Thymus (tissue), 11 donors: ENCODE data around the gene EFNB3. TPM values are rescaled to one million over a fixed set of nuclear protein-coding genes. Genes with fewer than 3 reads are reported as not detected.

ENCODE experiments used
- DNase-seq, 9 donors: peaks; one replicate each; pipeline ENCODE4 v3.0.0-alpha.2; 2013; ENCODE audit warnings: low spot score in 9 of 9, low read depth in 6 of 9, missing footprints in 1 of 9
- H3K27ac ChIP-seq, 2 donors: one replicate each; pipeline ENCODE4 v1.5.1; 2013; ENCODE audit warnings: control low read depth in 1 of 2, low read depth in 1 of 2, low read length in 1 of 2, mild to moderate bottlenecking in 1 of 2, moderate library complexity in 1 of 2
- H3K27me3 ChIP-seq, 2 donors: one replicate each; pipeline ENCODE4 v1.5.1; 2013; ENCODE audit warnings: low read length in 1 of 2; ENCODE audit not compliant: control insufficient read depth in 2 of 2, insufficient read depth in 1 of 2
- H3K36me3 ChIP-seq, 2 donors: one replicate each; pipeline ENCODE4 v1.5.1; 2013; ENCODE audit warnings: low read length in 1 of 2, mild to moderate bottlenecking in 1 of 2, moderate library complexity in 1 of 2; ENCODE audit not compliant: control insufficient read depth in 2 of 2, insufficient read depth in 2 of 2
- H3K4me1 ChIP-seq, 2 donors: one replicate each; pipeline ENCODE4 v1.5.1; 2013; ENCODE audit warnings: low read length in 2 of 2; ENCODE audit not compliant: control insufficient read depth in 2 of 2, insufficient read depth in 2 of 2
- H3K4me3 ChIP-seq, 2 donors: one replicate each; pipeline ENCODE4 v1.5.1; 2013; ENCODE audit warnings: low read length in 2 of 2, control low read depth in 1 of 2, mild to moderate bottlenecking in 1 of 2
- H3K9me3 ChIP-seq, 2 donors: one replicate each; pipeline ENCODE4 v1.5.1; 2013; ENCODE audit warnings: low read length in 1 of 2, mild to moderate bottlenecking in 1 of 2; ENCODE audit not compliant: control insufficient read depth in 2 of 2, insufficient read depth in 1 of 2
- WGBS: extraction: QIAGEN DNeasy Blood & Tissue Kit; methylation state at CpG from one replicate; pipeline ENCODE4 v1.1.7; 2013; 5-methylcytosine and 5-hydroxymethylcytosine counted together
- polyA plus RNA-seq: library from polyadenylated mRNA; stranded (reverse); fragments of 200-250 nt; gene quantifications from one replicate; pipeline ENCODE4 v1.2.3, GENCODE V29; 2013
- total RNA-seq: library from RNA; stranded (reverse); fragments of 120-200 nt; gene quantifications from one replicate; pipeline ENCODE4 v1.2.4, GENCODE V29; 2013
- donor health status: healthy.

EFNB3 gene
- total and polyA plus RNA-seq, 2 donors: 0.52 TPM

DNA sequence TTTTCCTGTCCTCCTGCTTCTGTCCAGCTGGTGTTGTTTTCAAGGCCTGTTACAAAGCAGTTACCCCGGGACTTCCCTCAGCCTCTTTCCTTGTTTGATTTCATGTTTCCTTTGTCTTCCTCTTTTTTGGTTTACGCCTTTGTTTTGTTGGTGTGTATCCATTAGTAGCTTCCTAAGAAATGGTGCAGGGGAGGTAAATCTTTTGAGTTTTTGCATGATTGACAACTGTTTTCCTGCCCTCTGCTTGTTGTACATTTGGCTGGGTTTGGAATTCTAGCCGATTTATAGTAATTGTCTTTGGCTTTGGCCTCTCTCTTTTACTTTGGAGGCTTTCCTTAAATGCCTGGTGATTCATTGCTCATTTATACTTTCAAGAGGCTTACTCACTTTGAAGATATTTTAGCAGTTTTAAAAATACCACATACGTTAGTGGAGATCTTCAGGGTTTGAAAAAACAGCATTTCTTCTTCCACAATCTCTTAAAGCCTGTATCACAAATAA, 45.4 kb downstream of the EFNB3 start:
- WGBS: 85% methylated on average over 4 of the region's 4 CpGs
- Histone ChIP-seq H3K27me3 (peaks cover 0 to 4% of the 10 kb centered on the region in 2 donors), H3K4me1 (no peaks in the 10 kb centered on the region)

DNA sequence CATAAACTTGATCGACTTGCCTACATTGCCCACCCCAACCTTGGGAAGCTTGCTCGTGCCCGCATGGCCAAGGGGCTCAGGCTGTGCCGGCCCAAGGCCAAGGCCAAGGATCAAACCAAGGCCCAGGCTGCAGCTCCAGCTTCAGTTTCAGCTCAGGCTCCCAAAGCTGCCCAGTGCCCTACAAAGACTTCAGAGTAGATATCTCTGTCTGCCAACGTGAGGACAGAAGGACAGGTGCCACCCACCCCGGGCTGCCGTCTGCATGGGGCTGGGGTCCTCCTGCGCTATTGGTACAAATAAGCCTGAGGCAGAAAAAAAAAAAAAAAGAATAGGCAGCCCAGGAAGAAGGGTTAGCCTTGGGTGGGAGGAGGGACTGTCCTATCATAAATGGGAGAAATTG, 49.7 kb downstream of the EFNB3 start:
- no peak overlapping the region for H3K27ac ChIP-seq
- no peak for DNase-seq
- H3K36me3 ChIP-seq: no peaks in the 10 kb centered on the region
- H3K9me3 ChIP-seq: no peaks in the 10 kb centered on the region
- peaks cover 0 to 2% of the 10 kb centered on the region in 2 donors for H3K27me3 ChIP-seq
- H3K4me1 ChIP-seq: no peaks in the 10 kb centered on the region
- no peak overlapping the region for H3K4me3 ChIP-seq
- 87% methylated on average over 8 of the region's 8 CpGs for WGBS

More for the DNA sequence above, 45.4 kb downstream of the EFNB3 start:
- H3K4me3 ChIP-seq: no peak overlapping the region
- no peak for DNase-seq
- no peaks in the 10 kb centered on the region for H3K36me3 ChIP-seq
- H3K9me3 ChIP-seq: no peaks in the 10 kb centered on the region
- no peak overlapping the region for H3K27ac ChIP-seq

DNA sequence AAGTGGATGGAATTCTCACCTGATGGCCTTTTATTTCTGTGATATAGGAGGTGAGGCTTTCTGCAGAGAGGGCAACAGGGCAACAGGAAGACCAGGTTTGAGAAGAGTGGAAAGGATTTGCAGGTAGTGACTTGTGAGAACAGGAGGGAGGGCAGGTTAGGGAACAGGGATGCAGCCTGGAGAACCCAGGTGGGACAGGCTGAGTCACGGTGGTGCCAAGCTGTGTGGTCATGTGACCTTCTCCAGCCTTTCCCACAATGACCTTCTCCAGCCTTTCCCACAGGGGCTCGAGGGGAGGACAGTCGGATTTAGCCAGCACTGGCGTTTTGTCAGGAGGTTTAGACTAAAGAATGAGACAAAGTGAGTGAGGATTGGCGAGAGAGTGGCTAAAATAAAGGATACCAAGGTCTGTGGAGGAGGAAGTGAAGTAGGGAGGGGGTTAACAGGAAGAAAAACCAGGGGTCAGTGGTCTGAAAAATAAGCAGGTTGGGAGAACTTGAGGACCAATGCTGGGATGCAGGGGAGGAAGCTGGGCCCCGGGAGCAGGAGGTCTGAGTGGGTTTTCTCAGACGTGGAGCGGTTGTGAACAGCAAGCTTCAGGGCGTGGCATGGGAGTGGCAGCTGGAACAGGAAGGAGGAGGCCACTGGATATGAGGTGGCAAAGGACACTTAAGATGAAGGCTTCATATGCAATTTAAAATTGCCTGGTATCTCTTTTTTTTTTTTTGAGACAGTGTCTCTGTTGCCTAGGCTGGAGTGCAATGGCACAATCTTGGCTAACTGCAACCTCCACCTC, 50.3 kb downstream of the EFNB3 start:
- Histone ChIP-seq H3K9me3 (no peaks in the 10 kb centered on the region), H3K4me3 (no peak overlapping the region), H3K27me3 (peaks cover 0 to 2% of the 10 kb centered on the region in 2 donors), H3K4me1 (no peaks in the 10 kb centered on the region), H3K27ac (no peak overlapping the region), H3K36me3 (no peaks in the 10 kb centered on the region)
- no peak for DNase-seq
- 85% methylated on average over 9 of the region's 9 CpGs for WGBS

DNA sequence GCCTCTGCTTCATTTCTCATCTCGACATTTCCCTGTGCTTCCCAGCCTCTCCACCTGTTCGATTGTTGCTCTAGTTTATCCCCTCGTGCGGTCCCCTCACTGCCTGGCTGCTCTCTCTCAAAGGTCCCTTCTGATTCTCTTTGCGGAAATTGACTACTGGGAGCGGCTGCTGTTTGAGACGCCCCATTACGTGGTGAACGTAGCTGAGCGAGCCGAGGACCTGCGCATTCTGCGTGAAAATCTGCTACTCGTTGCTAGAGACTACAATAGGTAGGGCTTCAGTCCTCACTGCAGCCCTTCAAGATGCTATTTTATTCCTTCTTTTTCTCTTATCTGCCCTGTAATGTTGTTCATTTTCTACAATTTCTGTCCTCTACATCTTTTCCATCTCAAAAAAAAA, 52.0 kb downstream of the EFNB3 start:
- no peaks in the 10 kb centered on the region for H3K36me3 ChIP-seq
- no peaks in the 10 kb centered on the region for H3K4me1 ChIP-seq
- DNase-seq: no peak
- H3K9me3 ChIP-seq: no peaks in the 10 kb centered on the region
- H3K27ac ChIP-seq: no peak overlapping the region
- no peak overlapping the region for H3K4me3 ChIP-seq
- 95% methylated on average over 14 of the region's 14 CpGs for WGBS
- H3K27me3 ChIP-seq: peaks cover 0 to 2% of the 10 kb centered on the region in 2 donors

Other genes with a start within 250 kb of the EFNB3 start
- 10.9 TPM for gene ZBTB4, start 225.6 kb upstream of the EFNB3 start, total RNA-seq
- 29.5 TPM for gene ZBTB4, start 225.6 kb upstream of the EFNB3 start, polyA plus RNA-seq
- not detected for gene SLC35G6, start 223.8 kb upstream of the EFNB3 start, total RNA-seq
- gene SLC35G6, start 223.8 kb upstream of the EFNB3 start, polyA plus RNA-seq: 0.09 TPM
- 23.5 TPM for gene POLR2A, start 220.8 kb upstream of the EFNB3 start, total RNA-seq
- 33.5 TPM for gene POLR2A, start 220.8 kb upstream of the EFNB3 start, polyA plus RNA-seq
- 4.2 TPM for gene TNFSF12, start 156.1 kb upstream of the EFNB3 start, total RNA-seq
- 21.3 TPM for gene TNFSF12, start 156.1 kb upstream of the EFNB3 start, polyA plus RNA-seq
- gene TNFSF13, start 146.5 kb upstream of the EFNB3 start, total RNA-seq: 6.4 TPM
- gene TNFSF13, start 146.5 kb upstream of the EFNB3 start, polyA plus RNA-seq: 19.6 TPM
- 54.2 TPM for gene SENP3, start 143.3 kb upstream of the EFNB3 start, total RNA-seq
- 44.7 TPM for gene SENP3, start 143.3 kb upstream of the EFNB3 start, polyA plus RNA-seq
- 47.0 TPM for gene CD68, start 125.6 kb upstream of the EFNB3 start, total RNA-seq
- gene CD68, start 125.6 kb upstream of the EFNB3 start, polyA plus RNA-seq: 124 TPM
- 57.8 TPM for gene MPDU1, start 121.3 kb upstream of the EFNB3 start, total RNA-seq
- 48.0 TPM for gene MPDU1, start 121.3 kb upstream of the EFNB3 start, polyA plus RNA-seq
- 0.94 TPM for gene SOX15, start 115.1 kb upstream of the EFNB3 start, total RNA-seq
- gene SOX15, start 115.1 kb upstream of the EFNB3 start, polyA plus RNA-seq: 5.2 TPM
- gene FXR2, start 90.3 kb upstream of the EFNB3 start, total RNA-seq: 33.3 TPM
- gene FXR2, start 90.3 kb upstream of the EFNB3 start, polyA plus RNA-seq: 36.6 TPM
- gene SAT2, start 77.4 kb upstream of the EFNB3 start, total RNA-seq: 31.9 TPM
- gene SAT2, start 77.4 kb upstream of the EFNB3 start, polyA plus RNA-seq: 163 TPM
- 0.09 TPM for gene SHBG, start 75.1 kb upstream of the EFNB3 start, total RNA-seq
- gene SHBG, start 75.1 kb upstream of the EFNB3 start, polyA plus RNA-seq: 0.62 TPM
- 0.05 TPM for gene ATP1B2, start 54.3 kb upstream of the EFNB3 start, total RNA-seq
- 1.3 TPM for gene ATP1B2, start 54.3 kb upstream of the EFNB3 start, polyA plus RNA-seq
- gene TP53, start 17.7 kb upstream of the EFNB3 start, total RNA-seq: 34.3 TPM
- 31.9 TPM for gene TP53, start 17.7 kb upstream of the EFNB3 start, polyA plus RNA-seq
- gene WRAP53, start 16.7 kb upstream of the EFNB3 start, total RNA-seq: 13.2 TPM
- gene WRAP53, start 16.7 kb upstream of the EFNB3 start, polyA plus RNA-seq: 14.2 TPM
- 0.14 TPM for gene DNAH2, start 12.5 kb downstream of the EFNB3 start, total RNA-seq
- 0.07 TPM for gene DNAH2, start 12.5 kb downstream of the EFNB3 start, polyA plus RNA-seq
- 6.3 TPM for gene KDM6B, start 129.0 kb downstream of the EFNB3 start, total RNA-seq
- gene KDM6B, start 129.0 kb downstream of the EFNB3 start, polyA plus RNA-seq: 16.3 TPM
- gene TMEM88, start 149.9 kb downstream of the EFNB3 start, total RNA-seq: 1.6 TPM
- 29.1 TPM for gene TMEM88, start 149.9 kb downstream of the EFNB3 start, polyA plus RNA-seq
- 155 TPM for gene NAA38, start 152.4 kb downstream of the EFNB3 start, total RNA-seq
- 85.3 TPM for gene NAA38, start 152.4 kb downstream of the EFNB3 start, polyA plus RNA-seq
- 8.2 TPM for gene CYB5D1, start 152.8 kb downstream of the EFNB3 start, total RNA-seq
- gene CYB5D1, start 152.8 kb downstream of the EFNB3 start, polyA plus RNA-seq: 6.0 TPM
- 69.5 TPM for gene CHD3, start 183.6 kb downstream of the EFNB3 start, total RNA-seq
- 119 TPM for gene CHD3, start 183.6 kb downstream of the EFNB3 start, polyA plus RNA-seq
- 2.7 TPM for gene RNF227, start 211.1 kb downstream of the EFNB3 start, total RNA-seq
- gene RNF227, start 211.1 kb downstream of the EFNB3 start, polyA plus RNA-seq: 5.8 TPM
- gene KCNAB3, start 224.7 kb downstream of the EFNB3 start, total RNA-seq: 1.2 TPM
- 8.9 TPM for gene KCNAB3, start 224.7 kb downstream of the EFNB3 start, polyA plus RNA-seq
- 29.0 TPM for gene TRAPPC1, start 226.7 kb downstream of the EFNB3 start, total RNA-seq
- gene TRAPPC1, start 226.7 kb downstream of the EFNB3 start, polyA plus RNA-seq: 137 TPM
- gene CNTROB, start 227.0 kb downstream of the EFNB3 start, total RNA-seq: 18.9 TPM
- 39.0 TPM for gene CNTROB, start 227.0 kb downstream of the EFNB3 start, polyA plus RNA-seq